Esophagus (tissue), 2 donors: ENCODE results near the gene PLSCR3. TPM values are rescaled to one million over a fixed set of nuclear protein-coding genes. Genes with fewer than 3 reads are reported as not detected.

Experiments used
- H3K27ac ChIP-seq, 2 donors: one replicate each; pipeline ENCODE4 v1.5.1; 2013; ENCODE audit warnings: low read depth in 2 of 2, mild to moderate bottlenecking in 2 of 2, inconsistent platforms in 1 of 2, low read length in 1 of 2, moderate library complexity in 1 of 2
- H3K27me3 ChIP-seq, 2 donors: one replicate each; pipeline ENCODE4 v1.6.1; 2013; ENCODE audit warnings: low read length in 2 of 2, control low read depth in 1 of 2, mild to moderate bottlenecking in 1 of 2; ENCODE audit not compliant: insufficient read depth in 2 of 2, control insufficient read depth in 1 of 2
- H3K36me3 ChIP-seq, 2 donors: one replicate each; pipeline ENCODE4 v1.6.1; 2013; ENCODE audit warnings: low read length in 1 of 2; ENCODE audit not compliant: control insufficient read depth in 2 of 2, insufficient read depth in 2 of 2
- H3K4me1 ChIP-seq, 2 donors: one replicate each; pipeline ENCODE4 v1.6.1; 2013; ENCODE audit warnings: low read length in 1 of 2; ENCODE audit not compliant: control insufficient read depth in 2 of 2, insufficient read depth in 2 of 2
- H3K4me3 ChIP-seq, 2 donors: one replicate each; pipeline ENCODE4 v1.5.1; 2013; ENCODE audit warnings: low read length in 2 of 2, mild to moderate bottlenecking in 2 of 2, low read depth in 1 of 2, moderate library complexity in 1 of 2
- H3K9me3 ChIP-seq, 2 donors: one replicate each; pipeline ENCODE4 v1.6.1; 2013; ENCODE audit warnings: mild to moderate bottlenecking in 2 of 2, low read depth in 1 of 2, low read length in 1 of 2, moderate library complexity in 1 of 2; ENCODE audit not compliant: control insufficient read depth in 2 of 2, insufficient read depth in 1 of 2
- WGBS, 2 donors: extraction: QIAGEN DNeasy Blood & Tissue Kit; methylation state at CpG; one replicate each; pipeline ENCODE4 v1.1.7; 2013; 5-methylcytosine and 5-hydroxymethylcytosine counted together
- polyA plus RNA-seq, 2 donors: library from polyadenylated mRNA; stranded (reverse); fragments of 200-250 nt; gene quantifications; one replicate each; pipeline ENCODE4 v1.2.3, GENCODE V29; 2013
- donor health status: healthy with polysubstance abuse.
- donor health status: Bipolar disorder and iron deficiency.

The PLSCR3 gene
- polyA plus RNA-seq, 2 donors = 24.7 to 31.0 TPM

DNA sequence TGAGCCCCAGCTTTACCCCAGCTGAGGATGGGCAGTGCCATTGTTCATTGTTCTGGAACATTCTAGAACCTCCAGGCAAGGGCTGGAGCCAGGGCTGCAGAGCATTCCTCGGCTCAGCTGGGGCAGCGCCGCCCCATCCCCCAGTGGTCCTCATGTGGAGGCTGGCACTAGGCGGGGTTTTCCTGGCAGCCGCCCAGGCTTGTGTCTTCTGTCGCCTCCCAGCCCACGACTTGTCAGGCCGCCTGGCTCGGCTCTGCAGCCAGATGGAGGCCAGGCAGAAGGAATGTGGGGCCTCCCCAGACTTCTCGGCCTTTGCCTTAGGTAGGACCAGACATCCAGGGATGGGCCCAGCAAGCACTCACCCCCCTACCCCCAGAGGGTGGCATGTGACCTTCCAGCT lies 39.3 kb downstream of the PLSCR3 start, which contains the start of gene TMEM95:
Gene TMEM95, plus strand, starts transcription at position 104 of the 400 bp plus-strand sequence. Its CDS starts 49 bp downstream, at position 153.
- peak within 1 kb of the TSS; percentile 89 to 93 for H3K27ac ChIP-seq
- H3K27me3 ChIP-seq = no peaks in the 10 kb centered on the region
- peaks cover 0 to 3% of the 10 kb centered on the region in 2 donors for H3K36me3 ChIP-seq
- no peaks in the 10 kb centered on the region for H3K9me3 ChIP-seq
- WGBS, 2 donors = 51 to 54% methylated on average over 10 of the region's 10 CpGs
- peak within 1 kb of the TSS; percentile 79 for H3K4me3 ChIP-seq
- peaks cover 7 to 26% of the 10 kb centered on the region in 2 donors for H3K4me1 ChIP-seq

DNA sequence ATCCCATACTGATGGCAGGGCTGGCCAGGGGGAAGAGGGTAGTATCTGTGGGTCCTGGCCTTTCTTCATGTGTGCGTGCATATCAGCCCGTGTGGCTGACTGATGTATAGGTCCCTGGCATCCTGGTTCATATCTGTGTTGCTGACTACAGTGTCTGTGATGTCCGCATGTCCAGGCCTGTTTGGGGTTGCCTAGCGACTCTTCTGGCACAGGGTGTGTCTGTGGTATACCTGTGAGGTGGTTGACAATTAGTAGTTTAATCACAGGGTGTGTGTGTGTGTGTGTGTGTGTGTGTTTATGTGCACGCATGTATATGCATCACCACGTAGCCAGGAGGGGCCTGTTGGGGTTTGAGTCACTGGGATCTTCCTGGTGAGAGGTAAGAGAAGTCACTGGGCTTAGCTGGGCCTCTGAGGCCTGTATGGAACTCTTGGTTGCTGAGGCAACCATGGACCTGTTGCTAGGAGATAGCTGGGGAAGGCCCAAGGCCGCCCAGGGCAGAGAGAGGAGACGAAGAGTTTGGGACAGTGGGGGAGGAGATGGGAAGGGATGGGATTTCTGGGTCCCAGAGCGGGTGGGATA lies 40.0 kb downstream of the PLSCR3 start:
- Histone ChIP-seq H3K4me1 (peaks cover 11 to 26% of the 10 kb centered on the region in 2 donors), H3K27ac (peak overlapping the region; percentile 89 to 93)

DNA sequence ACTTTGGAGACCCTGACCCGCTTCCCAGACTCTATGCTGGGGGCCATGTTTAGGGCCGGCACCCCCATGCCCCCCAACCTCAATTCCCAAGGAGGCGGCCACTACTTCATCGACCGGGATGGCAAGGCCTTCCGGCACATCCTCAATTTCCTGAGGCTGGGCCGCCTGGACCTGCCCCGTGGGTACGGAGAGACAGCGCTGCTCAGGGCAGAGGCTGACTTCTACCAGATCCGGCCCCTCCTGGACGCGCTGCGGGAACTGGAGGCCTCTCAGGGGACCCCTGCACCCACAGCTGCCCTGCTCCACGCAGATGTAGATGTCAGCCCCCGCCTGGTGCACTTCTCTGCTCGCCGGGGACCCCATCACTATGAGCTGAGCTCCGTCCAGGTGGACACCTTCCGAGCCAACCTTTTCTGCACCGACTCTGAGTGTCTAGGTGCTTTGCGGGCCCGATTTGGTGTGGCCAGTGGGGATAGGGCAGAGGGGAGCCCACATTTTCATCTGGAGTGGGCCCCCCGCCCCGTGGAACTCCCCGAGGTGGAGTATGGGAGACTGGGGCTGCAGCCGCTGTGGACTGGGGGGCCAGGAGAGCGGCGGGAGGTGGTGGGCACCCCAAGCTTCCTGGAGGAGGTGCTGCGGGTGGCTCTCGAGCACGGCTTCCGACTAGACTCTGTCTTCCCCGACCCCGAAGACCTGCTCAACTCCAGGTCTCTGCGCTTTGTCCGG lies 41.3 kb downstream of the PLSCR3 start:
- Histone ChIP-seq H3K27me3 (no peaks in the 10 kb centered on the region), H3K27ac (peak overlapping the region; percentile 93 to 99), H3K9me3 (no peaks in the 10 kb centered on the region), H3K4me3 (peak overlapping the region; percentile 79), H3K4me1 (peaks cover 11 to 26% of the 10 kb centered on the region in 2 donors), H3K36me3 (peaks cover 0 to 4% of the 10 kb centered on the region in 2 donors)
- WGBS, 2 donors = 89 to 91% methylated on average over 37 of the region's 37 CpGs

More for the DNA sequence above, 40.0 kb downstream of the PLSCR3 start:
- Histone ChIP-seq H3K4me3 (peak overlapping the region; percentile 79), H3K27me3 (no peaks in the 10 kb centered on the region), H3K36me3 (peaks cover 0 to 3% of the 10 kb centered on the region in 2 donors), H3K9me3 (no peaks in the 10 kb centered on the region)
- 48 to 56% methylated on average over 9 of the region's 9 CpGs for WGBS, 2 donors

GRCh38 chr17:7352503-7352889 lies 41.8 kb downstream of the PLSCR3 start:
- peaks cover 11 to 26% of the 10 kb centered on the region in 2 donors for H3K4me1 ChIP-seq
- WGBS, 2 donors = 26% methylated on average over 10 of the region's 10 CpGs
- peak overlapping the region; percentile 93 to 99 for H3K27ac ChIP-seq

DNA sequence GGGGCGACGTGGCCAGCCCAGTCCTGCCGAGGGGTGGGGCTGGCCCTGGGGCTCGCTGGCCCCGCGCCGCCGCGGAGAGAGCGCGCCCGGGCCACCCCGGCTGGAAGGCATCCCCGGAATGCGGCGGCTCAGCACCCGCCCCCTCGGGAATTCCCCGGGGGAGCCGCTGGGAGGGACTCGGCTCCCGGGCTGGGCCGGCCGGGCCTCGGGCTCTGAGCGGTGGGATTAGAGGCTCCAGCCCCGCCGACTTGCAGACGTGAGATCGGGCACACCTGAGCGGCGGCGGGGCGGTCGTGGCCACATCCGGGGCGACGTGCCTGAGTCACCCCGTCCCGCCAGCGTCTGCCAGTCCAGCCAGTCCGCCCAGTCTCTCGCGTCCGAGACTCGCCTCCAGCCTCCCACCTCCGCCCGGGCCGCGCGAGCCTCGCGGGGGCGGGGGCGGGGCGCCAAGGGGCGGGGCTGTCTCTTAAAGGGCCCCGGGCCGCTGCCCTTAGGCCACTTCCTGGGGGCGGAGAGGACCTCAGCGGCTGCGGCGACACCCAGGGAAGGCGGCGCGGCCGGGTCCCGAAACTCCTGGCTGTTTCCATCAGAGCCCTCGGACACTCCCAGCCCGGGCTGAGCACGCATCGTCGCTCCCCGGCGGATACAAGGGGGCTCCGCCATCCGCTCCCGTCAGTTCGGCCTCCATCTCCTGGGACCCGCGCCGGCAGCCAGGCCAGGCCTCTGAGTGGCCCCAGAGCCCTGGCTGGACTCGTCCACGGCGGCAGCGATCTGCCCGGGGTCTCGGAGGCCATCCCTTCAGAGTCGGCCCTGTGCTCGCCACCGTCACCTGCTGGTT lies 42.4 kb downstream of the PLSCR3 start, which contains the start of gene KCTD11:
Gene KCTD11, plus strand, starts transcription at position 498 of the 838 bp plus-strand sequence.
- Histone ChIP-seq H3K4me3 (peak within 1 kb of the TSS; percentile 79), H3K27me3 (no peaks in the 10 kb centered on the region), H3K27ac (peak within 1 kb of the TSS; percentile 93 to 99), H3K9me3 (no peaks in the 10 kb centered on the region), H3K4me1 (peaks cover 11 to 26% of the 10 kb centered on the region in 2 donors), H3K36me3 (peaks cover 0 to 8% of the 10 kb centered on the region in 2 donors)
- WGBS, 2 donors = 1% methylated on average over 74 to 91 of the region's 91 CpGs

More at GRCh38 chr17:7352503-7352889, 41.8 kb downstream of the PLSCR3 start:
- Histone ChIP-seq H3K4me3 (peak overlapping the region; percentile 79), H3K27me3 (no peaks in the 10 kb centered on the region), H3K36me3 (peaks cover 0 to 6% of the 10 kb centered on the region in 2 donors), H3K9me3 (no peaks in the 10 kb centered on the region)

GRCh38 chr17:7348478-7349242 lies 45.7 kb downstream of the PLSCR3 start:
- H3K4me3 ChIP-seq = no peak overlapping the region
- H3K36me3 ChIP-seq = peaks cover 0 to 5% of the 10 kb centered on the region in 2 donors
- no peaks in the 10 kb centered on the region for H3K9me3 ChIP-seq
- no peaks in the 10 kb centered on the region for H3K27me3 ChIP-seq
- peaks cover 10 to 11% of the 10 kb centered on the region in 2 donors for H3K4me1 ChIP-seq
- H3K27ac ChIP-seq = no peak overlapping the region
- 65 to 72% methylated on average over 17 to 19 of the region's 19 CpGs for WGBS, 2 donors

- Histone ChIP-seq H3K27me3 (no peaks in the 10 kb centered on the region), H3K4me3 (no peak overlapping the region), H3K36me3 (peaks cover 0 to 5% of the 10 kb centered on the region in 2 donors), H3K9me3 (no peaks in the 10 kb centered on the region), H3K4me1 (peaks cover 2 to 6% of the 10 kb centered on the region in 2 donors), H3K27ac (no peak overlapping the region)
- WGBS, 2 donors = 69 to 70% methylated on average over 19 of the region's 19 CpGs
Observed at GRCh38 chr17:7347630-7348477, 46.5 kb downstream of the PLSCR3 start.

GRCh38 chr17:7346761-7347614 lies 47.3 kb downstream of the PLSCR3 start:
- WGBS, 2 donors = 68 to 79% methylated on average over 18 of the region's 18 CpGs
- Histone ChIP-seq H3K36me3 (peaks cover 0 to 5% of the 10 kb centered on the region in 2 donors), H3K4me3 (no peak overlapping the region), H3K9me3 (no peaks in the 10 kb centered on the region), H3K27me3 (no peaks in the 10 kb centered on the region), H3K27ac (no peak overlapping the region), H3K4me1 (peaks cover 0 to 5% of the 10 kb centered on the region in 2 donors)
